Measurements from ENCODE around the gene PEX5L.

The PEX5L gene

GRCh38 chr3:179995406-179995805 is 41.3 kb downstream of the PEX5L start:
- CTCF ChIA-PET = no interaction called here
- TF ChIP-seq PKNOX1 (IDR thresholded peaks at IDR 0.05) (no peak), BHLHE40 (IDR thresholded peaks at IDR 0.05; ENCODE audit: borderline replicate concordance) (no peak), SUZ12 (IDR thresholded peaks at IDR 0.05) (no peak), NFRKB (IDR thresholded peaks at IDR 0.05) (no peak), TARDBP (IDR thresholded peaks at IDR 0.05) (no peak), ZNF384 (IDR thresholded peaks at IDR 0.05) (no peak), HDGF (IDR thresholded peaks at IDR 0.05; ENCODE audit: borderline replicate concordance) (no peak)
- POLR2A ChIA-PET = no interaction called here
- DNase-seq (ENCODE audit: extremely low spot score) = no peak

GRCh38 chr3:179991883-179992282 is 44.9 kb downstream of the PEX5L start:
- TF ChIP-seq BHLHE40 (IDR thresholded peaks at IDR 0.05; ENCODE audit: borderline replicate concordance) = no peak
- TF ChIP-seq SUZ12 (IDR thresholded peaks at IDR 0.05) = no peak
- no peak for TF ChIP-seq FOXA1 (IDR thresholded peaks at IDR 0.05)
- TF ChIP-seq ELF4 (IDR thresholded peaks at IDR 0.05) = no peak
- POLR2A ChIA-PET = no interaction called here
- CTCF ChIA-PET = no interaction called here
- DNase-seq (ENCODE audit: extremely low spot score) = no peak

- ChIA-PET CTCF (no interaction called here), POLR2A (no interaction called here)
- TF ChIP-seq FOXM1 (IDR thresholded peaks at IDR 0.05; ENCODE audit: borderline replicate concordance) = no peak
- TF ChIP-seq FOXK2 (IDR thresholded peaks at IDR 0.05) = no peak
- TF ChIP-seq FOXA1 (IDR thresholded peaks at IDR 0.05) = no peak
- no peak for TF ChIP-seq NFRKB (IDR thresholded peaks at IDR 0.05)
- no peak for DNase-seq (ENCODE audit: extremely low spot score)
Observed at GRCh38 chr3:179991104-179991503, 45.6 kb downstream of the PEX5L start.

GRCh38 chr3:179981646-179982045 is 55.1 kb downstream of the PEX5L start:
- TF ChIP-seq FOXM1 (IDR thresholded peaks at IDR 0.05; ENCODE audit: borderline replicate concordance) (no peak), PKNOX1 (IDR thresholded peaks at IDR 0.05) (no peak), HDGF (IDR thresholded peaks at IDR 0.05; ENCODE audit: borderline replicate concordance) (no peak), SUZ12 (IDR thresholded peaks at IDR 0.05) (no peak), NFRKB (IDR thresholded peaks at IDR 0.05) (no peak), BHLHE40 (IDR thresholded peaks at IDR 0.05; ENCODE audit: borderline replicate concordance) (no peak), ZNF384 (IDR thresholded peaks at IDR 0.05) (no peak), SP1 (IDR thresholded peaks at IDR 0.05) (no peak), CTBP1 (IDR thresholded peaks at IDR 0.05; ENCODE audit: borderline replicate concordance) (no peak), FOXA1 (IDR thresholded peaks at IDR 0.05) (no peak)
- DNase-seq (ENCODE audit: extremely low spot score) = no peak
- CTCF ChIA-PET = no interaction called here
- POLR2A ChIA-PET = no interaction called here

GRCh38 chr3:179977356-179977755 is 59.4 kb downstream of the PEX5L start:
- DNase-seq (ENCODE audit: extremely low spot score) = no peak
- no peak for TF ChIP-seq FOXM1 (IDR thresholded peaks at IDR 0.05; ENCODE audit: borderline replicate concordance)
- no peak for TF ChIP-seq CTBP1 (IDR thresholded peaks at IDR 0.05; ENCODE audit: borderline replicate concordance)
- no peak for TF ChIP-seq FOXA1 (IDR thresholded peaks at IDR 0.05)
- no peak for TF ChIP-seq FOXK2 (IDR thresholded peaks at IDR 0.05)
- no peak for TF ChIP-seq ARNT (IDR thresholded peaks at IDR 0.05)
- TF ChIP-seq ZNF384 (IDR thresholded peaks at IDR 0.05) = no peak
- TF ChIP-seq PKNOX1 (IDR thresholded peaks at IDR 0.05) = no peak
- no peak for TF ChIP-seq LEF1 (IDR thresholded peaks at IDR 0.05; ENCODE audit: borderline replicate concordance)
- no peak for TF ChIP-seq L3MBTL2 (conservative IDR thresholded peaks at IDR 0.05)
- ChIA-PET CTCF (no interaction called here), POLR2A (no interaction called here)

GRCh38 chr3:179973931-179974361 is 62.8 kb downstream of the PEX5L start:
- POLR2A ChIA-PET = no interaction called here
- DNase-seq (ENCODE audit: extremely low spot score) = no peak
- CTCF ChIA-PET = no interaction called here
- TF ChIP-seq FOXA1 (IDR thresholded peaks at IDR 0.05) = no peak
- no peak for TF ChIP-seq ARNT (IDR thresholded peaks at IDR 0.05)
- no peak for TF ChIP-seq ELF4 (IDR thresholded peaks at IDR 0.05)
- TF ChIP-seq CTBP1 (IDR thresholded peaks at IDR 0.05; ENCODE audit: borderline replicate concordance) = no peak
- no peak for TF ChIP-seq PKNOX1 (IDR thresholded peaks at IDR 0.05)
- no peak for TF ChIP-seq ZNF384 (IDR thresholded peaks at IDR 0.05)
- no peak for TF ChIP-seq TARDBP (IDR thresholded peaks at IDR 0.05)
- no peak for TF ChIP-seq BHLHE40 (IDR thresholded peaks at IDR 0.05; ENCODE audit: borderline replicate concordance)
- TF ChIP-seq NFRKB (IDR thresholded peaks at IDR 0.05) = no peak
- TF ChIP-seq HDGF (IDR thresholded peaks at IDR 0.05; ENCODE audit: borderline replicate concordance) = no peak
- TF ChIP-seq FOXK2 (IDR thresholded peaks at IDR 0.05) = no peak
- TF ChIP-seq LEF1 (IDR thresholded peaks at IDR 0.05; ENCODE audit: borderline replicate concordance) = no peak
- no peak for TF ChIP-seq L3MBTL2 (conservative IDR thresholded peaks at IDR 0.05)
- no peak for TF ChIP-seq SP1 (IDR thresholded peaks at IDR 0.05)
- TF ChIP-seq FOXM1 (IDR thresholded peaks at IDR 0.05; ENCODE audit: borderline replicate concordance) = no peak
- TF ChIP-seq SUZ12 (IDR thresholded peaks at IDR 0.05) = no peak

Measured in HEK293T (cell line).